Natural killer cell (primary cell): ENCODE measurements around the gene CISTR. TPM values are rescaled to one million over a fixed set of nuclear protein-coding genes. Genes with fewer than 3 reads are reported as not detected.

Experiments
- ATAC-seq, 3 donors: fragments of 150-1000 bp in 2 of 3; fragments of 200-7000 bp in 1 of 3; cut with Tn5 transposase; 1 replicate in 1 of 3; 2 replicates in 2 of 3; pipeline ENCODE4 v1.10.0; 2021; ENCODE audit warnings: mild to moderate bottlenecking in 2 of 3, moderate library complexity in 2 of 3
- DNase-seq, 2 donors: peaks; one replicate each; pipeline versions ENCODE4 v3.0.0 to v3.0.0-alpha.2; 2013 to 2021; ENCODE audit warnings: mixed read lengths in 1 of 2
- H3K27ac ChIP-seq: one replicate; pipeline ENCODE4 v1.5.1; 2013; ENCODE audit warnings: mild to moderate bottlenecking, low read length
- H3K27me3 ChIP-seq: one replicate; pipeline ENCODE4 v1.6.1; 2013; ENCODE audit warnings: low read length; ENCODE audit not compliant: control insufficient read depth, insufficient read depth
- H3K36me3 ChIP-seq: one replicate; pipeline ENCODE4 v1.6.1; 2013; ENCODE audit warnings: low read length; ENCODE audit not compliant: control insufficient read depth, insufficient read depth
- H3K4me1 ChIP-seq: one replicate; pipeline ENCODE4 v1.6.1; 2013; ENCODE audit warnings: low read length; ENCODE audit not compliant: control insufficient read depth, insufficient read depth
- H3K4me3 ChIP-seq: one replicate; pipeline ENCODE4 v1.5.1; 2013; ENCODE audit warnings: low read length
- H3K9me3 ChIP-seq: one replicate; pipeline ENCODE4 v1.6.1; 2013; ENCODE audit warnings: low read length; ENCODE audit not compliant: control insufficient read depth, insufficient read depth
- H3K27ac Mint-ChIP-seq, 2 donors: one replicate each; pipeline ENCODE4 v1.8.0; 2022; ENCODE audit warnings: mild to moderate bottlenecking in 2 of 2, mixed read lengths in 2 of 2, moderate library complexity in 1 of 2
- H3K27me3 Mint-ChIP-seq, 2 donors: one replicate each; pipeline ENCODE4 v1.8.0; 2022; ENCODE audit warnings: low read depth in 2 of 2, mixed read lengths in 2 of 2
- H3K36me3 Mint-ChIP-seq: one replicate; pipeline ENCODE4 v1.8.0; 2022; ENCODE audit warnings: mixed read lengths
- H3K4me1 Mint-ChIP-seq, 2 donors: one replicate each; pipeline ENCODE4 v1.8.0; 2022; ENCODE audit warnings: mixed read lengths in 2 of 2
- H3K4me3 Mint-ChIP-seq: one replicate; pipeline ENCODE4 v1.8.0; 2022; ENCODE audit warnings: mild to moderate bottlenecking, moderate library complexity, mixed read lengths
- H3K9me3 Mint-ChIP-seq, 2 donors: one replicate each; pipeline ENCODE4 v1.8.0; 2022; ENCODE audit warnings: mixed read lengths in 2 of 2
- WGBS: methylation state at CpG from one replicate; pipeline ENCODE4 v1.1.7; 2013; ENCODE audit warnings: missing lambda C conversion rate; ENCODE audit not compliant: insufficient coverage; 5-methylcytosine and 5-hydroxymethylcytosine counted together
- intact Hi-C: fragments of 100-400 bp; cut with micrococcal nuclease; formaldehyde crosslinking; loops from one replicate; pipeline ENCODE4 v1.14.2; 2022
- total RNA-seq, 4 donors: library from RNA; stranded (reverse); fragments of 120-200 nt in 1 of 4; gene quantifications; one replicate each; pipeline versions ENCODE4 v1.2.3 to v1.2.4, GENCODE V29; 2013 to 2022
- TF ChIP-seq, protein P1 (sequence below): fragments of 200-600 bp; IDR thresholded peaks from one replicate; pipeline ENCODE4 v1.8.0; 2022; ENCODE audit warnings: antibody characterized with exemption

CISTR gene
- total RNA-seq, 3 donors from 2014 or later (not counting 1 experiment from before 2014, with no cell fraction given): not detected

DNA sequence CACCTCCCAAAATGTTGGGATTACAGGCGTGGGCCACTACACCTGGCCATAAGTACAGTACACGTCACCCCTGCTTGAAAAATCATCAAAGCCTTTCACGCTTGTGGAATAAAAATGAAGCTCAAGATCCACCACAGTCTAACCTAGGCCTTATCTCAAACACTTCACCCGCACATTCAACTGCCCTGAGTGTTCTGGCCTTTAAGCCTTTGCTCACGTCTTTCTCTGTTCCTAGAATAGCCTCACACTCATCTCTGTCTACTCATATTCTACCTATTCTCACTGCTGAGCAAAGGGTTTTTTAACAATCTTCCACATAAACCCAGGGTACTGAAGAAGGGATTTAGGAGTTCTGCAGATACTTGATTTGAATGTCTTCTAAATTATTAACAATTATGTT is 34.5 kb downstream of the CISTR start:
- Mint-ChIP-seq H3K27ac (no peak overlapping the region), H3K27me3 (no peaks in the 10 kb centered on the region), H3K36me3 (peaks cover 40% of the 10 kb centered on the region), H3K9me3 (no peaks in the 10 kb centered on the region), H3K4me1 (peaks cover 0 to 6% of the 10 kb centered on the region in 2 donors), H3K4me3 (no peak overlapping the region)
- Histone ChIP-seq H3K4me3 (no peak overlapping the region), H3K27me3 (no peaks in the 10 kb centered on the region), H3K36me3 (peaks cover 76% of the 10 kb centered on the region), H3K9me3 (no peaks in the 10 kb centered on the region), H3K27ac (no peak overlapping the region), H3K4me1 (no peaks in the 10 kb centered on the region)
- 87% methylated on average over 5 of the region's 5 CpGs for WGBS
- TF ChIP-seq, protein P1, sequence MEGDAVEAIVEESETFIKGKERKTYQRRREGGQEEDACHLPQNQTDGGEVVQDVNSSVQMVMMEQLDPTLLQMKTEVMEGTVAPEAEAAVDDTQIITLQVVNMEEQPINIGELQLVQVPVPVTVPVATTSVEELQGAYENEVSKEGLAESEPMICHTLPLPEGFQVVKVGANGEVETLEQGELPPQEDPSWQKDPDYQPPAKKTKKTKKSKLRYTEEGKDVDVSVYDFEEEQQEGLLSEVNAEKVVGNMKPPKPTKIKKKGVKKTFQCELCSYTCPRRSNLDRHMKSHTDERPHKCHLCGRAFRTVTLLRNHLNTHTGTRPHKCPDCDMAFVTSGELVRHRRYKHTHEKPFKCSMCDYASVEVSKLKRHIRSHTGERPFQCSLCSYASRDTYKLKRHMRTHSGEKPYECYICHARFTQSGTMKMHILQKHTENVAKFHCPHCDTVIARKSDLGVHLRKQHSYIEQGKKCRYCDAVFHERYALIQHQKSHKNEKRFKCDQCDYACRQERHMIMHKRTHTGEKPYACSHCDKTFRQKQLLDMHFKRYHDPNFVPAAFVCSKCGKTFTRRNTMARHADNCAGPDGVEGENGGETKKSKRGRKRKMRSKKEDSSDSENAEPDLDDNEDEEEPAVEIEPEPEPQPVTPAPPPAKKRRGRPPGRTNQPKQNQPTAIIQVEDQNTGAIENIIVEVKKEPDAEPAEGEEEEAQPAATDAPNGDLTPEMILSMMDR: no peak
- intact Hi-C loops: no loop called here
- no peak for DNase-seq
- no peak for ATAC-seq

DNA sequence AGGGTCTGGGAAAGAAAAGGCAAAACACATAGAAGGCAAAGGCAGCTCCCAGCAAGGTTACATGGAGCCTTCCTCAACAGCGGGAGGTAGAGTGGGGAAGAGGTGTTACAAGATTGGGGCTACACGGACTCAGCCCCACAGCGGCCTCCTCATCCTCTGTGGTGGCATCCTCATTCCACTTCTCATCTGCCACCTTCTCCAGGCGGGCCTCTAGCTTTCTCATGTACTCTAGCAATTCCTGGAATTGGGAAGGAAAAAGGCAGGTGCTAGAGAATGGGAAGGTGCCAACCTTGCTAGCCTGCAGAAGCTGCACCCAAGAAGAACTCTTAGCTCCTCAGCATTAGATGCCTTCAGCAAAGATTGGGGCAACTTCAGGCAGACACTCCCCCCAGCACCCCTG is 37.8 kb downstream of the CISTR start:
- TF ChIP-seq, protein P1: no peak
- 100% methylated on average over 1 of the region's 4 CpGs for WGBS
- ATAC-seq: no peak
- DNase-seq: no peak
- no peaks in the 10 kb centered on the region for H3K9me3 Mint-ChIP-seq
- Histone ChIP-seq H3K4me1 (no peaks in the 10 kb centered on the region), H3K36me3 (peaks cover 48% of the 10 kb centered on the region), H3K9me3 (no peaks in the 10 kb centered on the region), H3K27me3 (no peaks in the 10 kb centered on the region), H3K4me3 (no peak overlapping the region), H3K27ac (no peak overlapping the region)
- no peaks in the 10 kb centered on the region for H3K27me3 Mint-ChIP-seq
- intact Hi-C loops: no loop called here
- no peak overlapping the region for H3K27ac Mint-ChIP-seq
- H3K4me1 Mint-ChIP-seq: peaks cover 4 to 6% of the 10 kb centered on the region in 2 donors
- H3K4me3 Mint-ChIP-seq: no peak overlapping the region
- peaks cover 19% of the 10 kb centered on the region for H3K36me3 Mint-ChIP-seq

DNA sequence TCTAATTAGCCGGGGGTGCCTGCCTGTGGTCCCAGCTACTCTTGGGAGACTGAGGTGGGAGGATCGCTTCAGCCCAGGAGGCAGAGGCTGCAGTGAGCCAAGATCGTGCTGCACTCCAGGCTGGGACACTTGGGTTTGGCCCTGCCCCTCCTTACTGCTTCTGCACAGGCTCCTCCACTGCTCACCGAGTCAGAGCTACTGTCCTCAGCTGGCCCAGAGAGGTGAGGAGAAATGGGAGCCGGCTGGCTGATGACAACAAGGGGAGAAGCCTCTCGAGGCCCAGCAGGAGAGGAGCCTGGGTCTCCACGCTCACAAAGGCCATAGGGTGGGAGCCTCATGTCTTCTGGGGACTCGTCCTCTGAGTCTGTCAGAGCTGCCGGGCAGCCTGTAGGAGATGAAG is 38.3 kb downstream of the CISTR start:
- Histone ChIP-seq H3K27me3 (no peaks in the 10 kb centered on the region), H3K4me1 (no peaks in the 10 kb centered on the region), H3K27ac (no peak overlapping the region), H3K4me3 (no peak overlapping the region), H3K9me3 (no peaks in the 10 kb centered on the region), H3K36me3 (peaks cover 48% of the 10 kb centered on the region)
- intact Hi-C loops: no loop called here
- TF ChIP-seq, protein P1: no peak
- H3K9me3 Mint-ChIP-seq: no peaks in the 10 kb centered on the region
- ATAC-seq (no peak), DNase-seq (no peak)
- H3K4me3 Mint-ChIP-seq: no peak overlapping the region
- peaks cover 6% of the 10 kb centered on the region in 2 donors for H3K4me1 Mint-ChIP-seq
- H3K27me3 Mint-ChIP-seq: no peaks in the 10 kb centered on the region
- no peak overlapping the region for H3K27ac Mint-ChIP-seq
- H3K36me3 Mint-ChIP-seq: peaks cover 19% of the 10 kb centered on the region
- 95% methylated on average over 9 of the region's 9 CpGs for WGBS

DNA sequence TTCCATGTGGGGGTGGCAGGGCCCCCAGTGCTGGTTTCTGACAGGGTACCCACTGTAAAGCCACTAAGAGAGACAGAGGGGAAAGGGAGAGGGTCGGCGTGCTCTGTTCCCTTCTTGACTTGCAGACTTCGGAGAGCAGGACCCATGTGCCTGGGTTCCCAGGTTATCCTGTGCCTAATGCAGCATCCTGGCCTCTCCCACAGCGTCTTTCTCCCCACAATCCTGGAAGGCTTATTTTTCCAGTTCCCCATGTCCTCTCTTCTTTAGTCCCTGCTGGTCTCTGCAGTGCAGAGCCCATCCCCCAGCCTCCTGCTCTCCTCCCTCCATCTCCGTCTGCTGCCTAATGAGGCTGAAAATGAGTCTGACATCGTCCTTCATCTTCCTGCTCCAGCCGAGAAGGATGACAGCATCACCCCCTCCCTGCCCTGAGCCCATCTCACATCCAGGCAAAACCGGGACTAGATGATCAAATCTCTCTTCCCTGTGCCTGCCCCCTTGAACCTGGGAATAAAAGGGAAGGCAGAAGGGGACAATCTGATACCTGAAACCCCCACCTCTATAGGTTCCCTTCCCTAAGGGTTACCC is 39.6 kb downstream of the CISTR start:
- TF ChIP-seq, protein P1: no peak
- WGBS: 90% methylated on average over 8 of the region's 8 CpGs
- H3K4me1 ChIP-seq: no peaks in the 10 kb centered on the region
- Mint-ChIP-seq H3K27me3 (peaks cover 0 to 3% of the 10 kb centered on the region in 2 donors), H3K27ac (no peak overlapping the region), H3K36me3 (peaks cover 19% of the 10 kb centered on the region), H3K9me3 (no peaks in the 10 kb centered on the region), H3K4me3 (no peak overlapping the region), H3K4me1 (peaks cover 6% of the 10 kb centered on the region in 2 donors)
- no peaks in the 10 kb centered on the region for H3K27me3 ChIP-seq
- no peak overlapping the region for H3K4me3 ChIP-seq
- intact Hi-C loops: no loop called here
- DNase-seq: no peak
- H3K9me3 ChIP-seq: no peaks in the 10 kb centered on the region
- peaks cover 45% of the 10 kb centered on the region for H3K36me3 ChIP-seq
- H3K27ac ChIP-seq: no peak overlapping the region
- ATAC-seq: no peak
